Mammary epithelial cell (primary cell): ENCODE data around the gene CCDC167.

ENCODE experiments used
- EZH2 ChIP-seq: IDR thresholded peaks from 2 replicates; pipeline ENCODE4 v1.6.1; 2012; ENCODE audit warnings: low read length, inconsistent platforms, borderline replicate concordance
- TF ChIP-seq, protein P1 (sequence below), 2 donors: IDR thresholded peaks in 1 of 2; conservative IDR thresholded peaks in 1 of 2; 2 replicates each; pipeline ENCODE4 v1.5.1; 2011 to 2012; ENCODE audit warnings: inconsistent platforms in 2 of 2, low read length in 2 of 2, mild to moderate bottlenecking in 2 of 2, control low read depth in 1 of 2, low read depth in 1 of 2; ENCODE audit not compliant: insufficient read depth in 1 of 2; ENCODE audit errors: extremely low read depth in 1 of 2

GRCh38 chr6:37482606-37483251, 17.0 kb downstream of the CCDC167 start:
- TF ChIP-seq, protein P1, sequence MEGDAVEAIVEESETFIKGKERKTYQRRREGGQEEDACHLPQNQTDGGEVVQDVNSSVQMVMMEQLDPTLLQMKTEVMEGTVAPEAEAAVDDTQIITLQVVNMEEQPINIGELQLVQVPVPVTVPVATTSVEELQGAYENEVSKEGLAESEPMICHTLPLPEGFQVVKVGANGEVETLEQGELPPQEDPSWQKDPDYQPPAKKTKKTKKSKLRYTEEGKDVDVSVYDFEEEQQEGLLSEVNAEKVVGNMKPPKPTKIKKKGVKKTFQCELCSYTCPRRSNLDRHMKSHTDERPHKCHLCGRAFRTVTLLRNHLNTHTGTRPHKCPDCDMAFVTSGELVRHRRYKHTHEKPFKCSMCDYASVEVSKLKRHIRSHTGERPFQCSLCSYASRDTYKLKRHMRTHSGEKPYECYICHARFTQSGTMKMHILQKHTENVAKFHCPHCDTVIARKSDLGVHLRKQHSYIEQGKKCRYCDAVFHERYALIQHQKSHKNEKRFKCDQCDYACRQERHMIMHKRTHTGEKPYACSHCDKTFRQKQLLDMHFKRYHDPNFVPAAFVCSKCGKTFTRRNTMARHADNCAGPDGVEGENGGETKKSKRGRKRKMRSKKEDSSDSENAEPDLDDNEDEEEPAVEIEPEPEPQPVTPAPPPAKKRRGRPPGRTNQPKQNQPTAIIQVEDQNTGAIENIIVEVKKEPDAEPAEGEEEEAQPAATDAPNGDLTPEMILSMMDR (conservative IDR thresholded peaks at IDR 0.05 in 1 of 2, IDR thresholded peaks at IDR 0.05 in 1 of 2; ENCODE audit: extremely low read depth in 1 of 2, insufficient read depth in 1 of 2, low read depth in 1 of 2, low read length in 2 of 2) = no peak
- TF ChIP-seq EZH2 = no peak
